IMR-90 (cell line): ENCODE data around the gene CATSPERE.
"Not testable (repeated sequence)": the region's sequence is repeated elsewhere in the genome, so short reads cannot be mapped to it uniquely, and the experiment has no call there.

Experiments used
- CEBPB ChIP-seq: IDR thresholded peaks from 2 replicates; pipeline ENCODE4 v1.6.1; 2012; ENCODE audit warnings: low read depth, low read length, improper control_type of control experiment
- CTCF ChIP-seq: conservative IDR thresholded peaks from 2 replicates; pipeline ENCODE4 v1.5.1; 2012; ENCODE audit warnings: mild to moderate bottlenecking, low read depth, low read length, improper control_type of control experiment
- MAZ ChIP-seq: IDR thresholded peaks from 2 replicates; pipeline ENCODE4 v1.6.1; 2012; ENCODE audit warnings: low read depth, mild to moderate bottlenecking, low read length, improper control_type of control experiment, moderate library complexity, borderline replicate concordance
- MXI1 ChIP-seq: IDR thresholded peaks from 2 replicates; pipeline ENCODE4 v1.6.1; 2012; ENCODE audit warnings: low read depth, mild to moderate bottlenecking, low read length, moderate library complexity, borderline replicate concordance
- POLR2A ChIP-seq: IDR thresholded peaks from 2 replicates; pipeline ENCODE4 v1.6.1; 2012; ENCODE audit warnings: mild to moderate bottlenecking, low read depth, low read length
- RAD21 ChIP-seq: IDR thresholded peaks from 2 replicates; pipeline ENCODE4 v1.6.1; 2012; ENCODE audit warnings: low read length, improper control_type of control experiment
- RCOR1 ChIP-seq: IDR thresholded peaks from 2 replicates; pipeline ENCODE4 v1.6.1; 2012; ENCODE audit warnings: mild to moderate bottlenecking, low read length, improper control_type of control experiment; ENCODE audit not compliant: insufficient replicate concordance
- RFX5 ChIP-seq: IDR thresholded peaks from 2 replicates; pipeline ENCODE4 v1.8.0; 2012; ENCODE audit warnings: low read depth, mild to moderate bottlenecking, low read length, moderate library complexity
- SMC3 ChIP-seq: fragments of 150-350 bp; IDR thresholded peaks from 2 replicates; pipeline ENCODE4 v1.6.1; 2016; ENCODE audit warnings: low read depth, mild to moderate bottlenecking, antibody characterized with exemption, low read length, moderate library complexity
- USF2 ChIP-seq: fragments of 150-350 bp; IDR thresholded peaks from 2 replicates; pipeline ENCODE4 v1.6.1; 2017; ENCODE audit warnings: mild to moderate bottlenecking, antibody characterized with exemption, low read length, low read depth
- TF ChIP-seq, protein P1 (sequence below): fragments of 150-350 bp; IDR thresholded peaks from 2 replicates; pipeline ENCODE4 v1.6.1; 2016; ENCODE audit warnings: low read depth, mild to moderate bottlenecking, low read length, moderate library complexity, borderline replicate concordance

GRCh38 chr1:244661569-244662312, 200.7 kb downstream of the CATSPERE start:
- not testable (repeated sequence) for TF ChIP-seq CTCF, RAD21, POLR2A, RCOR1, CEBPB, MAZ, SMC3, USF2, RFX5, MXI1
- TF ChIP-seq, protein P1, sequence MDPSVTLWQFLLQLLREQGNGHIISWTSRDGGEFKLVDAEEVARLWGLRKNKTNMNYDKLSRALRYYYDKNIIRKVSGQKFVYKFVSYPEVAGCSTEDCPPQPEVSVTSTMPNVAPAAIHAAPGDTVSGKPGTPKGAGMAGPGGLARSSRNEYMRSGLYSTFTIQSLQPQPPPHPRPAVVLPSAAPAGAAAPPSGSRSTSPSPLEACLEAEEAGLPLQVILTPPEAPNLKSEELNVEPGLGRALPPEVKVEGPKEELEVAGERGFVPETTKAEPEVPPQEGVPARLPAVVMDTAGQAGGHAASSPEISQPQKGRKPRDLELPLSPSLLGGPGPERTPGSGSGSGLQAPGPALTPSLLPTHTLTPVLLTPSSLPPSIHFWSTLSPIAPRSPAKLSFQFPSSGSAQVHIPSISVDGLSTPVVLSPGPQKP = not testable (repeated sequence)
